GM23338 (cell line): Measurements from ENCODE around the gene KIAA1614.

Experiments used
- CREB1 ChIP-seq: fragments of 250-450 bp; sonication (Bioruptor Pico); IDR thresholded peaks from 2 replicates; pipeline ENCODE4 v1.5.0; 2020; ENCODE audit warnings: low read depth, mild to moderate bottlenecking, moderate library complexity
- CTCF ChIP-seq, 2 experiments: fragments of 200-600 bp in 1 of 2; sonication (generic) in 1 of 2; conservative IDR thresholded peaks; 2 replicates each; pipeline versions ENCODE4 v1.5.1 to v1.6.1; 2016 to 2017; ENCODE audit warnings: antibody characterized with exemption in 2 of 2, low read depth in 2 of 2, mild to moderate bottlenecking in 2 of 2, moderate library complexity in 1 of 2
- EZH2 ChIP-seq: fragments of 200-600 bp; sonication (generic); IDR thresholded peaks from one replicate; pipeline ENCODE4 v1.8.0; 2017; ENCODE audit warnings: antibody characterized with exemption, mild to moderate bottlenecking, low read depth; ENCODE audit not compliant: unreplicated experiment
- EZH2phosphoT487 ChIP-seq: fragments of 200-600 bp; sonication (generic); IDR thresholded peaks from one replicate; pipeline ENCODE4 v1.8.1; 2018; ENCODE audit warnings: antibody characterized with exemption; ENCODE audit not compliant: unreplicated experiment
- JUNB ChIP-seq: IDR thresholded peaks from one replicate; pipeline ENCODE4 v1.6.1; 2016; ENCODE audit warnings: antibody characterized with exemption; ENCODE audit not compliant: unreplicated experiment
- POLR2AphosphoS5 ChIP-seq: IDR thresholded peaks from 2 replicates; pipeline ENCODE4 v1.6.1; 2016; ENCODE audit warnings: antibody characterized with exemption, low read depth
- REST ChIP-seq: IDR thresholded peaks from one replicate; pipeline ENCODE4 v1.6.1; 2018; ENCODE audit warnings: antibody characterized with exemption; ENCODE audit not compliant: unreplicated experiment
- STAT1 ChIP-seq: IDR thresholded peaks from one replicate; pipeline ENCODE4 v1.6.1; 2016; ENCODE audit warnings: antibody characterized with exemption; ENCODE audit not compliant: unreplicated experiment
- ZNF114 ChIP-seq: fragments of 250-450 bp; sonication (Bioruptor Pico); IDR thresholded peaks from 2 replicates; pipeline ENCODE4 v1.5.0; 2020; ENCODE audit warnings: mild to moderate bottlenecking, moderate library complexity

GRCh38 chr1:180953291-180954004 is 40.8 kb downstream of the KIAA1614 start:
- TF ChIP-seq CTCF (conservative IDR thresholded peaks at IDR 0.05; ENCODE audit: low read depth in 2 of 2) (no peak), EZH2 (no peak), ZNF114 (CRISPR knock-in tag) (no peak), POLR2AphosphoS5 (no peak), EZH2phosphoT487 (no peak), REST (no peak), CREB1 (CRISPR knock-in tag) (no peak), STAT1 (no peak), JUNB (no peak)
